HUES64 (cell line): Measurements from ENCODE around the gene GNAI3.
"Not testable (repeated sequence)": the region's sequence is repeated elsewhere in the genome, so short reads cannot be mapped to it uniquely, and the experiment has no call there.

Experiments used
- H3K27ac ChIP-seq: 2 replicates; pipeline ENCODE4 v1.7.0; 2013; ENCODE audit warnings: low read depth, low read length, inconsistent platforms
- H3K27me3 ChIP-seq: 2 replicates; pipeline ENCODE4 v1.6.1; 2013; ENCODE audit warnings: mild to moderate bottlenecking, low read length; ENCODE audit not compliant: insufficient read depth
- H3K36me3 ChIP-seq: 2 replicates; pipeline ENCODE4 v1.6.1; 2013; ENCODE audit warnings: mild to moderate bottlenecking, low read length; ENCODE audit not compliant: insufficient read depth
- H3K4me1 ChIP-seq: 2 replicates; pipeline ENCODE4 v1.6.1; 2013; ENCODE audit warnings: mild to moderate bottlenecking, low read length, moderate library complexity; ENCODE audit not compliant: insufficient read depth
- H3K4me3 ChIP-seq: 2 replicates; pipeline ENCODE4 v1.5.1; 2013; ENCODE audit warnings: mild to moderate bottlenecking, low read length, moderate library complexity
- H3K9ac ChIP-seq: 2 replicates; pipeline ENCODE4 v1.6.1; 2013; ENCODE audit warnings: mild to moderate bottlenecking, low read depth, low read length
- H3K9me3 ChIP-seq: 2 replicates; pipeline ENCODE4 v1.6.1; 2013; ENCODE audit warnings: low read depth, low read length; ENCODE audit not compliant: insufficient read depth
- WGBS: fragments of 150-250, 120-280 bp; methylation state at CpG from one replicate; pipeline ENCODE4 v1.1.7; 2013; ENCODE audit warnings: missing lambda C conversion rate; 5-methylcytosine and 5-hydroxymethylcytosine counted together

GNAI3 gene

GRCh38 chr1:109659145-109659544 lies 110.7 kb downstream of the GNAI3 start:
- Histone ChIP-seq H3K36me3 (no peaks in the 10 kb centered on the region), H3K4me3 (no peak overlapping the region), H3K27me3 (peaks cover 16% of the 10 kb centered on the region), H3K4me1 (no peaks in the 10 kb centered on the region), H3K9me3 (no peaks in the 10 kb centered on the region), H3K27ac (no peak overlapping the region), H3K9ac (no peak overlapping the region)
- 93% methylated on average over 2 of the region's 2 CpGs for WGBS

DNA sequence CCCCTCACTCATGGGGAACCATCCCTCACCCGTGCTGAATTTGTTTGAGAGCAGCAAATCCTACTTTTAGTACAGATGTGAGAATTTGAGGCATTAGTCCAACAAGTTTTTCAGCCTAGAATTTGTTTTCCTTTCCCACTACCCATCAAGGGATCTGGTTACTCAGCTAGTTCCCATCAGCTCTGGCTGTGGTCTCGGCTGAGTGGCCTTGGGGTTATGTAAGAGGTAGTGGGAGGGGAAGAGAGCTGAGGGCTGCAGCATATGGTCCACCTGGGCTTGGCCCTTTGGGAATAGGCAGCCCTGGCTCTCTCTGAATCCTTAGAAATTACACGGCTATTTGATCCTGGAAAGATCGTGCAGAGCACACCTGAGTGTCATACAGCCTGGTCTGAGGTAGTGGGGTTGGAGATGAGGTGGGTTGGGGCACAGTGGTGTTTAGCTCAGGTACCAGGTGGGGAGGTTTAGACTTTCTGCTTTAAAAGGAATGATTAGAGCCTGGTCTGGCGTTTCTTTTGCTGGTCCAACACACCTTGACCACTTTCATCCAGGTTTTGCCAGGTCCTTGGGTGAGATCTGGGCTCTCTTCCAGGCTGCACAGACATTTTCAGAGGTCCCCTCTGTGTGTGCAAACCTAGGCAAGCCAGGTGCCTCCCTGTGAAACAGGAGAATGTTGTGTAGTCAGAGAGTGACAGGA lies 111.7 kb downstream of the GNAI3 start:
- no peak overlapping the region for H3K27ac ChIP-seq
- no peaks in the 10 kb centered on the region for H3K4me1 ChIP-seq
- peaks cover 6% of the 10 kb centered on the region; the same call in 1 of the 2 replicates for H3K27me3 ChIP-seq
- H3K9ac ChIP-seq, result no peak overlapping the region
- H3K9me3 ChIP-seq, result no peaks in the 10 kb centered on the region
- H3K36me3 ChIP-seq, result no peaks in the 10 kb centered on the region
- 88% methylated on average over 5 of the region's 5 CpGs for WGBS
- no peak overlapping the region for H3K4me3 ChIP-seq

DNA sequence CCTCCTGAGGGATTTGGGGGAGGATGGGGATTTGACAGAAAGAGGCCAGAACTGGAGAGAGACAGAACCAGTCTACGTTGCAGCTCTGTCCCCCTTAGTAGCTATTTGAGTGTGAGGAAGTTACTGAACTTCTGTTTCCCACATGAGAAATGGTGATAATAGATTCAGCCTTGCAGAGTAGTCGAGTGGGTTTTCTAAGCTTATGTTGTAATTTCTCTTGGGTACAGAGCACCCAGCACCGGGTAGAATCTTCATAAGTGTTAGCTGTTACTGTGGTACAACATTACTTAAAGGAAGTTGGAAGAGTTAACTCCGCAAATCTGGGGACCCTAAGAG lies 112.2 kb downstream of the GNAI3 start:
- H3K27me3 ChIP-seq, H3K9me3 ChIP-seq, H3K36me3 ChIP-seq, H3K4me3 ChIP-seq, H3K9ac ChIP-seq, H3K27ac ChIP-seq, H3K4me1 ChIP-seq: not testable (repeated sequence)
- WGBS, result 89% methylated on average over 3 of the region's 4 CpGs

DNA sequence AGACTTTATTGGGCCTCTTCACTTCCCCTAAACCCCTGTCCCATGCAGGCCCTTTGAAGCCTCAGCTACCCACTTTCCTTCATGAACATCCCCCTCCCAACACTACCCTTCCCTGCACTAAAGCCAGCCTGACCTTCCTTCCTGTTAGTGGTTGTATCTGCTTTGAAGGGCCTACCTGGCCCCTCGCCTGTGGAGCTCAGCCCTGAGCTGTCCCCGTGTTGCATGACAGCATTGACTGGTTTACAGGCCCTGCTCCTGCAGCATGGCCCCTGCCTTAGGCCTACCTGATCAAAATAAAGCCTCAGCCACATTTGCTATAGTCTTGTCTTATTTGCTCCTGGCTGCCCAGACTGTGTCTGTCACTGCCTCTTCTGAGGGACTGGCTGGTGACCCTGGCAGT lies 113.0 kb downstream of the GNAI3 start:
- Histone ChIP-seq H3K36me3 (no peaks in the 10 kb centered on the region), H3K4me3 (no peak overlapping the region), H3K9me3 (no peaks in the 10 kb centered on the region), H3K4me1 (no peaks in the 10 kb centered on the region), H3K27me3 (no peaks in the 10 kb centered on the region), H3K9ac (no peak overlapping the region), H3K27ac (no peak overlapping the region)
- 96% methylated on average over 2 of the region's 2 CpGs for WGBS

GRCh38 chr1:109664671-109665070 lies 116.3 kb downstream of the GNAI3 start:
- H3K9me3 ChIP-seq, result no peaks in the 10 kb centered on the region
- H3K27ac ChIP-seq, result no peak overlapping the region
- H3K27me3 ChIP-seq, result no peaks in the 10 kb centered on the region
- H3K36me3 ChIP-seq, result no peaks in the 10 kb centered on the region
- no peak overlapping the region for H3K4me3 ChIP-seq
- WGBS, result no CpG with 5 or more reads among the region's 1 CpG
- H3K9ac ChIP-seq, result no peak overlapping the region
- H3K4me1 ChIP-seq, result peaks cover 7% of the 10 kb centered on the region

- Histone ChIP-seq H3K4me3 (peak within 1 kb of the TSS; percentile 49), H3K9ac (no peak within 1 kb of the TSS), H3K4me1 (peaks cover 7% of the 10 kb centered on the region), H3K27ac (no peak within 1 kb of the TSS), H3K9me3 (no peaks in the 10 kb centered on the region), H3K27me3 (no peaks in the 10 kb centered on the region), H3K36me3 (no peaks in the 10 kb centered on the region)
- 19% methylated on average over 21 of the region's 22 CpGs for WGBS
Measured at GRCh38 chr1:109667452-109668122, 119.2 kb downstream of the GNAI3 start, which contains the start of gene GSTM2. GSTM2 (plus strand) TSS chr1:109668057; CDS start chr1:109668116, 59 bp downstream.
